HCT116 (cell line): ENCODE data around the gene CCDC137. TPM values are rescaled to one million over a fixed set of nuclear protein-coding genes. Genes with fewer than 3 reads are reported as not detected.

Source experiments
- ATAC-seq: fragments of 200-7000 bp; cut with Tn5 transposase; 2 replicates; pipeline ENCODE4 v1.9.1; 2020; ENCODE audit warnings: mild to moderate bottlenecking, moderate library complexity
- BruUV-seq: library from RNA; stranded (reverse); fragments of 400-500 nt; replicated peaks from 2 replicates; lab custom pipeline; 2021; lab: Mats Ljungman, UMichigan
- CTCF ChIA-PET: fragments of 300-600 bp; sonication (Branson Sonifier 250); formaldehyde crosslinking; loops from one replicate; lab custom pipeline; 2021; ENCODE audit warnings: antibody characterized with exemption; lab: Charles Lee
- POLR2A ChIA-PET: fragments of 300-600, 350-600 bp; sonication (Branson Sonifier 250); formaldehyde crosslinking; loops from one replicate; lab custom pipeline; 2021; ENCODE audit warnings: antibody characterized with exemption; lab: Charles Lee
- RAD21 ChIA-PET, 2 experiments: fragments of 300-600 bp; sonication (Branson Sonifier 250); formaldehyde crosslinking; loops; one replicate each; lab custom pipeline; 2023; ENCODE audit warnings: low total read pairs in 2 of 2; ENCODE audit not compliant: uncharacterized antibody in 2 of 2, unreplicated experiment in 2 of 2, low non-redundant PET in 1 of 2; lab: Charles Lee
- DNase-seq: peaks from one replicate; pipeline ENCODE4 v3.0.0-alpha.2; 2010; ENCODE audit warnings: low read depth, low spot score
- H2AFZ ChIP-seq: fragments of 200-600 bp; shearing (Covaris generic), sonication (generic); 2 replicates; pipeline ENCODE4 v1.6.1; 2017; ENCODE audit warnings: low read depth, mixed run types, mixed read lengths, antibody characterized with exemption, low read length; ENCODE audit not compliant: poor library complexity, severe bottlenecking
- H3K27ac ChIP-seq: 2 replicates; pipeline ENCODE4 v1.5.1; 2012; ENCODE audit warnings: low read depth, low read length
- H3K27me3 ChIP-seq: fragments of 200-600 bp; sonication (generic); 2 replicates; pipeline ENCODE4 v1.6.1; 2016; ENCODE audit warnings: mixed run types, low read length, mixed read lengths; ENCODE audit not compliant: insufficient read depth
- H3K36me3 ChIP-seq, 2 experiments: fragments of 200-500 bp in 1 of 2; fragments of 200-600 bp in 1 of 2; sonication (Bioruptor generic) in 1 of 2; sonication (generic) in 1 of 2; 2 replicates each; pipeline versions ENCODE4 v1.5.1 to v1.6.1; 2014 to 2016; ENCODE audit warnings: low read length in 2 of 2, inconsistent platforms in 1 of 2, mixed read lengths in 1 of 2, mixed run types in 1 of 2; ENCODE audit not compliant: insufficient read depth in 2 of 2, control insufficient read depth in 1 of 2
- H3K4me1 ChIP-seq, 2 experiments: fragments of 200-600 bp in 1 of 2; sonication (generic) in 1 of 2; 2 replicates each; pipeline versions ENCODE4 v1.5.1 to v1.6.1; 2012 to 2017; ENCODE audit warnings: low read length in 2 of 2, inconsistent platforms in 1 of 2, mild to moderate bottlenecking in 1 of 2, mixed read lengths in 1 of 2, mixed run types in 1 of 2, moderate library complexity in 1 of 2; ENCODE audit not compliant: insufficient read depth in 2 of 2, control insufficient read depth in 1 of 2
- H3K4me2 ChIP-seq: fragments of 200-600 bp; sonication (generic); 2 replicates; pipeline ENCODE4 v1.6.1; 2017; ENCODE audit warnings: mixed run types, low read length, mixed read lengths
- H3K4me3 ChIP-seq, 2 experiments: fragments of 200-600 bp in 1 of 2; sonication (generic) in 1 of 2; replicated peaks in 1 of 2; 2 replicates each; pipeline ENCODE4 v1.5.1; 2011 to 2016; ENCODE audit warnings: low read length in 2 of 2, control low read depth in 1 of 2, low read depth in 1 of 2, mild to moderate bottlenecking in 1 of 2, mixed read lengths in 1 of 2, mixed run types in 1 of 2
- H3K79me2 ChIP-seq: fragments of 200-600 bp; sonication (generic); 2 replicates; pipeline ENCODE4 v1.6.1; 2017; ENCODE audit warnings: mild to moderate bottlenecking, mixed run types, low read length, moderate library complexity, mixed read lengths; ENCODE audit not compliant: insufficient read depth
- H3K9ac ChIP-seq: fragments of 200-600 bp; sonication (generic); 2 replicates; pipeline ENCODE4 v1.6.1; 2016; ENCODE audit warnings: low read length, mixed read lengths
- H3K9me2 ChIP-seq: fragments of 200-600 bp; sonication (generic), shearing (Covaris generic); 2 replicates; pipeline ENCODE4 v1.6.1; 2017; ENCODE audit warnings: mixed run types, mild to moderate bottlenecking, moderate library complexity; ENCODE audit not compliant: insufficient read depth
- H3K9me3 ChIP-seq, 2 experiments: fragments of 200-500 bp in 1 of 2; fragments of 200-600 bp in 1 of 2; sonication (Bioruptor generic) in 1 of 2; sonication (generic) in 1 of 2; 2 replicates each; pipeline ENCODE4 v1.6.1; 2014 to 2017; ENCODE audit warnings: low read length in 2 of 2, mixed read lengths in 2 of 2, inconsistent platforms in 1 of 2, low read depth in 1 of 2, mild to moderate bottlenecking in 1 of 2, mixed run types in 1 of 2, moderate library complexity in 1 of 2; ENCODE audit not compliant: control insufficient read depth in 1 of 2, insufficient read depth in 1 of 2
- H4K20me1 ChIP-seq: fragments of 200-600 bp; sonication (generic), shearing (Covaris generic); 2 replicates; pipeline ENCODE4 v1.6.1; 2017; ENCODE audit warnings: mixed run types, mild to moderate bottlenecking, moderate library complexity; ENCODE audit not compliant: insufficient read depth
- CTCF ChIP-seq, 3 experiments: fragments of 200-600 bp in 1 of 3; sonication (generic) in 1 of 3; IDR thresholded peaks in 2 of 3; conservative IDR thresholded peaks in 1 of 3; 2 replicates each; pipeline ENCODE4 v1.5.1; 2012 to 2017; ENCODE audit warnings: low read depth in 2 of 3, low read length in 2 of 3, antibody characterized with exemption in 1 of 3, borderline replicate concordance in 1 of 3, control low read depth in 1 of 3, mild to moderate bottlenecking in 1 of 3, mixed read lengths in 1 of 3, mixed run types in 1 of 3, moderate library complexity in 1 of 3; ENCODE audit not compliant: insufficient read depth in 1 of 3
- JUND ChIP-seq: IDR thresholded peaks from 2 replicates; pipeline ENCODE4 v1.6.1; 2012
- POLR2AphosphoS5 ChIP-seq: IDR thresholded peaks from 2 replicates; pipeline ENCODE4 v1.6.1; 2011; ENCODE audit warnings: mild to moderate bottlenecking, low read depth, low read length, moderate library complexity
- REST ChIP-seq: IDR thresholded peaks from 2 replicates; pipeline ENCODE4 v1.6.1; 2012; ENCODE audit warnings: low read depth
- intact Hi-C: fragments of 100-400 bp; cut with micrococcal nuclease; formaldehyde crosslinking; loops from 2 replicates; pipeline ENCODE4 v1.10.0; 2022
- total RNA-seq: library from RNA; stranded (reverse); gene quantifications from one replicate; pipeline ENCODE4 v1.2.1, GENCODE V29; 2021; ENCODE audit not compliant: unreplicated experiment
- TF ChIP-seq, protein P1 (sequence below): IDR thresholded peaks from 2 replicates; pipeline ENCODE4 v1.6.1; 2011; ENCODE audit warnings: mild to moderate bottlenecking, low read length, moderate library complexity; ENCODE audit not compliant: insufficient replicate concordance; ENCODE audit errors: extremely low read depth
- TF ChIP-seq, protein P2 (sequence below): IDR thresholded peaks from 2 replicates; pipeline ENCODE4 v1.6.1; 2012

The CCDC137 gene
- total RNA-seq, 1 experiment from 2014 or later, result 77.5 TPM

DNA sequence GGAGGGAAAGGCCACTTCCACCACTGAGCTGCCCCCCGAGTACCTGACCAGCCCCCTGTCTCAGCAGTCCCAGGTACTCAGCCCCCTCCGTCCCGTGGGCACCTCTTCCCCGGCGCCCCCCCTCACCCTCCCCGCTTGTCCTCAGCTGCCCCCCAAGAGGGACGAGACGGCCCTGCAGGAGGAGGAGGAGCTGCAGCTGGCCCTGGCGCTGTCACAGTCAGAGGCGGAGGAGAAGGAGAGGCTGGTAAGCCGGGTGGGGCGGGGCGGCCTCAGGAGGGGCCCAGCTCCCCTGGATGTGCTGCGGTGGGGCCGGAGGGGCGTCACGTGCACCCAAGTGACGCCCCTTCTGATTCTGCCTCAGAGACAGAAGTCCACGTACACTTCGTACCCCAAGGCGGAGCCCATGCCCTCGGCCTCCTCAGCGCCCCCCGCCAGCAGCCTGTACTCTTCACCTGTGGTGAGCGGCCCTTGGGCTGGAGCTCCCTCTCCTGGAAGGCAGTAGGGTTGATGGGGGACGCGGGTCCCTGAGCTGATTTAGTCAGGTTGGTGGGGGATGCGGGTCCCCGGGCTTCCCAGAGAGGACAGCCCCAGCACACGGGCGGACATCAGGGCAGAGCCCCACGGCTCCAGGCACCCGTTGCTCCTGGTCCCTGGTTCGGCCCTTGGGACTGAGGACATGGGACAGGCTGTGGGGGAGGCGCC lies 27.1 kb downstream of the CCDC137 start:
- H3K4me3 ChIP-seq, result no peak overlapping the region
- no peak overlapping the region for H3K9ac ChIP-seq
- intact Hi-C loops, result loop anchor here (10.0 kb wide), 1 partner anchor 139 kb away; the partner anchor contains the start of gene FAAP100
- RAD21 ChIA-PET, result interaction anchor here in 1 of 2 experiments (1.0 kb wide), 1 partner anchor 18 kb away, joined by 3 read pairs; no protein-coding TSS in a partner anchor
- no peak overlapping the region for H2AFZ ChIP-seq
- CTCF ChIA-PET, result interaction anchor here (1.1 kb wide), 1 partner anchor 18 kb away, joined by 3 read pairs; no protein-coding TSS in a partner anchor
- no peaks in the 10 kb centered on the region; a peak in 1 of 4 replicates for H3K4me1 ChIP-seq
- no peaks in the 10 kb centered on the region for H4K20me1 ChIP-seq
- H3K79me2 ChIP-seq, result peaks cover 79% of the 10 kb centered on the region; the same call in 1 of the 2 replicates
- H3K9me3 ChIP-seq, result no peaks in the 10 kb centered on the region
- H3K27me3 ChIP-seq, result no peaks in the 10 kb centered on the region
- no peaks in the 10 kb centered on the region for H3K9me2 ChIP-seq
- no peak overlapping the region for H3K4me2 ChIP-seq
- ATAC-seq (peak; percentile 65), DNase-seq (no peak)
- H3K36me3 ChIP-seq, result peaks cover 54 to 96% of the 10 kb centered on the region in 2 experiments
- POLR2A ChIA-PET, result interaction anchor here (1.4 kb wide), 1 partner anchor 10 kb away, joined by 6 read pairs; the partner anchor contains the start of genes ARL16 and HGS
- BruUV-seq, result no TSS peak
- no peak for TF ChIP-seq JUND
- TF ChIP-seq, protein P1, sequence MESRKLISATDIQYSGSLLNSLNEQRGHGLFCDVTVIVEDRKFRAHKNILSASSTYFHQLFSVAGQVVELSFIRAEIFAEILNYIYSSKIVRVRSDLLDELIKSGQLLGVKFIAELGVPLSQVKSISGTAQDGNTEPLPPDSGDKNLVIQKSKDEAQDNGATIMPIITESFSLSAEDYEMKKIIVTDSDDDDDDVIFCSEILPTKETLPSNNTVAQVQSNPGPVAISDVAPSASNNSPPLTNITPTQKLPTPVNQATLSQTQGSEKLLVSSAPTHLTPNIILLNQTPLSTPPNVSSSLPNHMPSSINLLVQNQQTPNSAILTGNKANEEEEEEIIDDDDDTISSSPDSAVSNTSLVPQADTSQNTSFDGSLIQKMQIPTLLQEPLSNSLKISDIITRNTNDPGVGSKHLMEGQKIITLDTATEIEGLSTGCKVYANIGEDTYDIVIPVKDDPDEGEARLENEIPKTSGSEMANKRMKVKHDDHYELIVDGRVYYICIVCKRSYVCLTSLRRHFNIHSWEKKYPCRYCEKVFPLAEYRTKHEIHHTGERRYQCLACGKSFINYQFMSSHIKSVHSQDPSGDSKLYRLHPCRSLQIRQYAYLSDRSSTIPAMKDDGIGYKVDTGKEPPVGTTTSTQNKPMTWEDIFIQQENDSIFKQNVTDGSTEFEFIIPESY, result no peak
- no peak for TF ChIP-seq REST
- TF ChIP-seq, protein P2, sequence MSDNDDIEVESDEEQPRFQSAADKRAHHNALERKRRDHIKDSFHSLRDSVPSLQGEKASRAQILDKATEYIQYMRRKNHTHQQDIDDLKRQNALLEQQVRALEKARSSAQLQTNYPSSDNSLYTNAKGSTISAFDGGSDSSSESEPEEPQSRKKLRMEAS, result no peak
- peak in 2 of 3 experiments; percentile 39 to 53; a peak in 4 of 6 replicates for TF ChIP-seq CTCF (IDR thresholded peaks at IDR 0.05 in 2 of 3, conservative IDR thresholded peaks at IDR 0.05 in 1 of 3; ENCODE audit: borderline replicate concordance in 1 of 3, insufficient read depth in 1 of 3, low read depth in 2 of 3, low read length in 2 of 3)
- no peak for TF ChIP-seq POLR2AphosphoS5
- H3K27ac ChIP-seq, result no peak overlapping the region
